Measurements from ENCODE around the gene ZNF268.

Gene ZNF268

GRCh38 chr12:133256321-133256720 lies 75.0 kb downstream of the ZNF268 start:
- no peak overlapping the region for H3K4me3 ChIP-seq (ENCODE audit: control insufficient read depth, low read depth, low read length)
- no peak for DNase-seq (ENCODE audit: low read depth)
- TF ChIP-seq CTCF (conservative IDR thresholded peaks at IDR 0.05; ENCODE audit: control insufficient read depth, insufficient read depth, low read depth, low read length): no peak

- DNase-seq (ENCODE audit: low read depth): no peak
- no peak for TF ChIP-seq CTCF (conservative IDR thresholded peaks at IDR 0.05; ENCODE audit: control insufficient read depth, insufficient read depth, low read depth, low read length)
- no peak overlapping the region for H3K4me3 ChIP-seq (ENCODE audit: control insufficient read depth, low read depth, low read length)
Measured at GRCh38 chr12:133264173-133264572, 82.9 kb downstream of the ZNF268 start.

Data from fibroblast of mammary gland (primary cell).